ENCODE measurements around the gene RAB3B. TPM values are rescaled to one million over a fixed set of nuclear protein-coding genes. Genes with fewer than 3 reads are reported as not detected.

Gene RAB3B
- total RNA-seq, 6 donors from 2014 or later = under 0.01 to 1.2 (median 0.12) TPM; not detected in 2

GRCh38 chr1:51955797-51956527 lies 34.5 kb downstream of the RAB3B start:
- Histone ChIP-seq H3K36me3 (no peaks in the 10 kb centered on the region), H3K9me3 (no peaks in the 10 kb centered on the region), H3K4me1 (no peaks in the 10 kb centered on the region), H3K27ac (no peak overlapping the region), H3K27me3 (peaks cover 0 to 3% (median 0%) of the 10 kb centered on the region in 4 donors), H3K4me3 (no peak overlapping the region)
- 56 to 69% methylated on average over 4 of the region's 4 CpGs for WGBS, 2 donors
- no peak for TF ChIP-seq CTCF (IDR thresholded peaks at IDR 0.05)
- no peak for TF ChIP-seq EP300 (IDR thresholded peaks at IDR 0.05)
- ATAC-seq (ENCODE audit: low FRiP score in 2 of 2) = no peak
- DNase-seq = no peak

- Histone ChIP-seq H3K4me1 (no peaks in the 10 kb centered on the region), H3K4me3 (no peak overlapping the region), H3K27me3 (peaks cover 0 to 1% (median 0%) of the 10 kb centered on the region in 4 donors), H3K27ac (no peak overlapping the region), H3K9me3 (peaks cover 0 to 6% (median 4%) of the 10 kb centered on the region in 4 donors), H3K36me3 (no peaks in the 10 kb centered on the region)
- ATAC-seq (ENCODE audit: low FRiP score in 2 of 2) (no peak), DNase-seq (no peak)
- WGBS, 2 donors = 82 to 84% methylated on average over 7 of the region's 7 CpGs
- TF ChIP-seq CTCF (IDR thresholded peaks at IDR 0.05) (no peak), POLR2A (IDR thresholded peaks at IDR 0.05) (no peak), EP300 (IDR thresholded peaks at IDR 0.05) (no peak), POLR2AphosphoS5 (IDR thresholded peaks at IDR 0.05) (no peak)
Measured at GRCh38 chr1:51954783-51955182, 35.7 kb downstream of the RAB3B start.

DNA sequence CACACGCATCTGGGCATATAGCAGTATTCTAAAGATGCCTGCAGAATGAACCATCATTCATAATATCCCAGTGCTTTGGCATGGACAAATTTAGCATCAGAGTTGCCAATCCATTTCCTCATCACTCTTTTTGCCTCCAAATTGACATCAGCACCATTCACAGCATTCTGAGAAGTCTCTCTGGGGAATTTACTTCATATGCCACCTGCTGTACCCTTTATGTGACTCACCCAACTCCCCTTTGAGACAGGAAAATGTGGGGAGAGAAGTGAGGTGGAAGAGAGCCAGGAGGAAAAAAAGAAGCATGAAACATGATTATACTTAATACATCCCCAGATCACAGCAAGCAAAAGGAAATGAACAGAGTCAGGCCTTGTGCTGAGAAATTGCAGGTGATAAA lies 37.4 kb downstream of the RAB3B start:
- DNase-seq = no peak
- WGBS, 2 donors = 85 to 100% methylated on average over 1 of the region's 1 CpG
- Histone ChIP-seq H3K9me3 (peaks cover 0 to 15% (median 11%) of the 10 kb centered on the region in 4 donors), H3K27ac (no peak overlapping the region), H3K4me1 (no peaks in the 10 kb centered on the region), H3K4me3 (no peak overlapping the region), H3K27me3 (no peaks in the 10 kb centered on the region), H3K36me3 (no peaks in the 10 kb centered on the region)
- TF ChIP-seq CTCF (IDR thresholded peaks at IDR 0.05) (no peak), POLR2A (IDR thresholded peaks at IDR 0.05) (no peak)
- no peak for ATAC-seq (ENCODE audit: low FRiP score in 2 of 2)

DNA sequence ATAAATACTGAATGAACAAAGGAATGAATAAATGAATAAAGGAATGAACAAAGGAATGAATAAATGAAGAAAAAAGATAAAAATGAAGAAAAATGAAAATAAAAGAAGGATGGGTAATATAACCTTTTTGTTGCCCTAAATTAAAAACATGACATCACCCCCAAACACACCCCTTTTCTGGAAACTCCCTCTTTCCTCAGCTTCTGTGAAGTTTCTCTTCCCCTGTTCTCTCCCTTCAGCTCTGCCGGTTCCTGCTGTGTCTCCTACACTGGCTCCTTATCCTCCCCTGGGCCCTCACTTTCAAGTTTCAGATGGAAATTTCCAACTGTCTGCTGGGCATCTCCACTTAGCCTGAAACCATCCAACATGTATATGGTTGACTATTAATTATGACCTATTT lies 37.9 kb downstream of the RAB3B start:
- no peak overlapping the region for H3K4me3 ChIP-seq
- TF ChIP-seq POLR2A (IDR thresholded peaks at IDR 0.05) (no peak), EP300 (IDR thresholded peaks at IDR 0.05) (no peak), POLR2AphosphoS5 (IDR thresholded peaks at IDR 0.05) (no peak), CTCF (IDR thresholded peaks at IDR 0.05) (no peak)
- WGBS, 2 donors = 61 to 94% methylated on average over 1 of the region's 1 CpG
- DNase-seq = no peak
- H3K9me3 ChIP-seq = peaks cover 0 to 15% (median 11%) of the 10 kb centered on the region in 4 donors
- ATAC-seq (ENCODE audit: low FRiP score in 2 of 2) = no peak
- no peaks in the 10 kb centered on the region for H3K27me3 ChIP-seq
- no peaks in the 10 kb centered on the region for H3K36me3 ChIP-seq
- H3K27ac ChIP-seq = no peak overlapping the region
- H3K4me1 ChIP-seq = no peaks in the 10 kb centered on the region

DNA sequence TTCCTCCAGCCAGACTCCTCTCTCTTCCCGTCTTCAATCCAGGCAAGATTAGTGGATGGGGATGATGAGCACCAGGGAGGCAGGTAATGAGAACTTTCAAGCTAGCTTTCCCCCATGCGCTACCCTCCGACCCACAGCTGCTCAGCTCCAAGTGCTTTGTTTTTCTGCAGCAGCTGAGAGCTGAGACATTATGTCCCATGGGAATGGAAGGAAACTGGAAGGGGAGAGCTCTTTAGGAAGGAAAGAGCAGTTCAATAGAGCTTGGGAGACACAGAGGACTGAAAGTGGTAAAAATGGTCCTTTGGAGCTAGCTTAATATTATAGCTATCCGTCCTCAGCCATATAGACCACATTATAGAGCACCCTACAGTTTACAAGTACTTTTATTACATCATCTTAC lies 39.8 kb downstream of the RAB3B start:
- DNase-seq = no peak
- TF ChIP-seq EP300 (IDR thresholded peaks at IDR 0.05) (no peak), POLR2A (IDR thresholded peaks at IDR 0.05) (no peak), POLR2AphosphoS5 (IDR thresholded peaks at IDR 0.05) (no peak), CTCF (IDR thresholded peaks at IDR 0.05) (no peak)
- ATAC-seq (ENCODE audit: low FRiP score in 2 of 2) = no peak

More for the DNA sequence above, 39.8 kb downstream of the RAB3B start:
- Histone ChIP-seq H3K27me3 (no peaks in the 10 kb centered on the region), H3K4me1 (no peaks in the 10 kb centered on the region), H3K9me3 (peaks cover 0 to 15% (median 11%) of the 10 kb centered on the region in 4 donors), H3K36me3 (no peaks in the 10 kb centered on the region), H3K27ac (no peak overlapping the region), H3K4me3 (no peak overlapping the region)
- 73 to 90% methylated on average over 4 of the region's 4 CpGs for WGBS, 2 donors

All from upper lobe of left lung (tissue), 6 donors.